Fibroblast of mammary gland (primary cell): Measurements from ENCODE around the gene ZDHHC11.

Source experiments
- DNase-seq: peaks from one replicate; pipeline ENCODE4 v3.0.0-alpha.2; 2010; ENCODE audit warnings: low read depth
- H3K4me3 ChIP-seq: 2 replicates; pipeline ENCODE4 v1.5.1; 2011; ENCODE audit warnings: low read depth, mild to moderate bottlenecking, low read length, moderate library complexity; ENCODE audit not compliant: control insufficient read depth
- TF ChIP-seq, protein P1 (sequence below): conservative IDR thresholded peaks from 2 replicates; pipeline ENCODE4 v1.5.1; 2011; ENCODE audit warnings: low read depth, low read length, inconsistent platforms; ENCODE audit not compliant: control insufficient read depth, insufficient read depth

The ZDHHC11 gene

GRCh38 chr5:859798-860296 is 9.1 kb upstream of the ZDHHC11 start:
- no peak overlapping the region for H3K4me3 ChIP-seq
- TF ChIP-seq, protein P1, sequence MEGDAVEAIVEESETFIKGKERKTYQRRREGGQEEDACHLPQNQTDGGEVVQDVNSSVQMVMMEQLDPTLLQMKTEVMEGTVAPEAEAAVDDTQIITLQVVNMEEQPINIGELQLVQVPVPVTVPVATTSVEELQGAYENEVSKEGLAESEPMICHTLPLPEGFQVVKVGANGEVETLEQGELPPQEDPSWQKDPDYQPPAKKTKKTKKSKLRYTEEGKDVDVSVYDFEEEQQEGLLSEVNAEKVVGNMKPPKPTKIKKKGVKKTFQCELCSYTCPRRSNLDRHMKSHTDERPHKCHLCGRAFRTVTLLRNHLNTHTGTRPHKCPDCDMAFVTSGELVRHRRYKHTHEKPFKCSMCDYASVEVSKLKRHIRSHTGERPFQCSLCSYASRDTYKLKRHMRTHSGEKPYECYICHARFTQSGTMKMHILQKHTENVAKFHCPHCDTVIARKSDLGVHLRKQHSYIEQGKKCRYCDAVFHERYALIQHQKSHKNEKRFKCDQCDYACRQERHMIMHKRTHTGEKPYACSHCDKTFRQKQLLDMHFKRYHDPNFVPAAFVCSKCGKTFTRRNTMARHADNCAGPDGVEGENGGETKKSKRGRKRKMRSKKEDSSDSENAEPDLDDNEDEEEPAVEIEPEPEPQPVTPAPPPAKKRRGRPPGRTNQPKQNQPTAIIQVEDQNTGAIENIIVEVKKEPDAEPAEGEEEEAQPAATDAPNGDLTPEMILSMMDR: no peak
- DNase-seq: no peak

DNA sequence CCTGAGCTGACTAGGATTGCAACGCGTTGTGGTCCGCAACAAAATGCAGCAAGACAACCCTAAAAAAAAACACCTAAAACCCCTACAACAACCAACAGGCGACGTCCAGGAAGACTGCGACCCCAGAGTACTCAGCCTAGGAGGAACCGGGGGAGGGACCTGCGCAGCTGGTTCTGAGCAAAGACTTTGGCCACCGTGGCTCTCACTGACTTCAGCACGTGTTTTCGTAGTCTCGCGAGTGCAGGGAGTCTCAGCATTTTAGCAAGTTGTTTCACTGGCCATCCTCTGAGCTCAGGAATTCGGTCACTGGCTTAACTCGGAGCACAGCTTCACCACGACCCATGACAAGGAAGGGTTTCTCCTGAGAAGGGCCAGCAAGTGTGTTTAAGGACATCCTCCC is 8.6 kb upstream of the ZDHHC11 start:
- TF ChIP-seq, protein P1: no peak
- DNase-seq: peak; percentile 16

DNA sequence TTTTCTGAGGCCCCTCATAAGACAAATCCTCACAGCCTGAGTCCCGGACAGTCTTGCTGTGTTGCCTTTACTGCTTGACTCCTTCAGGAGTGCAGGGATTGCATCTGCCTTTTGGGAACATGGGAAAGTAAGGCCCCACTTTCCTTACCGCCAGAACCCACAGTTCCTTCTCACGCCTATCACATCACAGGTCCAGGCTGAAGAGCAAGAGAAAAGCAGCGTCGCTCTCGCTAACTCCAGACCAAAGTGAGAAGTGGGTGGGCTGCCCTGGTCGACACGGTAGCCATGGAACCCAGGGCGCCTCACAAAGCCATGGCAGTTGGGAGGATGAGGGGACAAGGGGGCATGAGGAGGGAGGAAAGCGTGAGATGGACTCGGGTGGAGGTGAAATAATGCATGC is 7.9 kb upstream of the ZDHHC11 start:
- no peak for DNase-seq
- TF ChIP-seq, protein P1: no peak
- H3K4me3 ChIP-seq: no peak overlapping the region

More for the DNA sequence above, 8.6 kb upstream of the ZDHHC11 start:
- H3K4me3 ChIP-seq: no peak overlapping the region

GRCh38 chr5:856531-857425 is 6.0 kb upstream of the ZDHHC11 start:
- DNase-seq: no peak
- no peak overlapping the region for H3K4me3 ChIP-seq
- TF ChIP-seq, protein P1: no peak

- TF ChIP-seq, protein P1: no peak
- DNase-seq: no peak
- no peak overlapping the region for H3K4me3 ChIP-seq
Measured at GRCh38 chr5:855771-856530, 5.2 kb upstream of the ZDHHC11 start.

DNA sequence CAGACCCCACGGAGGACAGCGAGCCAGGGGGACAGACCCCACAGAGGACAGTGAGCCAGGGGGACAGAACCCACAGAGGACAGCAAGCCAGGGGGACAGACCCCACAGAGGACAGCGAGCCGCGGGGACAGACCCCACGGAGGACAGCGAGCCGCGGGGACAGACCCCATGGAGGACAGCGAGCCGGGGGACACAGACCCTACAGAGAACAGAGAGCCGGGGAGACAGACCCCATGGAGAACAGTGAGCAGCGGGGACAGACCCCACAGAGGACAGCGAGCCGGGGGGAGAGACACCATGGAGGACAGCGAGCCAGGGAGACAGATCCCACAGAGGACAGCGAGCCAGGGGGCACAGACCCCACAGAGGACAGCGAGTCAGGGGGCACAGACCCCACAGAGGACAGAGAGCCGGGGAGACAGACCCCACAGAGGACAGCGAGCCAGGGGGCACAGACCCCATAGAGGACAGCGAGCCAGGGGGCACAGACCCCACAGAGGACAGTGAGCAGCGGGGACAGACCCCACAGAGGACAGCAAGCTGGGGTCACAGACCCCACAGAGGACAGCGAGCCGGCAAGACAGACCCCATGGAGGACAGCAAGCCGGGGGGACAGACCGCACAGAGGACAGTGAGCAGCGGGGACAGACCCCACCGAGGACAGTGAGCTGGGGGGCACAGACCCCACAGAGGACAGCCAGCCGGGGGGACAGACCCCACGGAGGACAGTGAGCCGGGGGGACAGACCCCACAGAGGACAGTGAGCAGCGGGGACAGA is 4.4 kb upstream of the ZDHHC11 start:
- TF ChIP-seq, protein P1: no peak
- H3K4me3 ChIP-seq: no peak overlapping the region
- DNase-seq: no peak
